Keratinocyte (primary cell): ENCODE results near the gene HSP90B1. TPM values are rescaled to one million over a fixed set of nuclear protein-coding genes. Genes with fewer than 3 reads are reported as not detected.

Experiments used
- DNase-seq: peaks from one replicate; pipeline ENCODE4 v3.0.0-alpha.2; 2011; ENCODE audit warnings: low read depth, missing footprints, low spot score
- FAIRE-seq: peaks from 2 replicates; lab custom pipeline; 2011; peaks lifted over from hg19 to GRCh38; lab: Jason Lieb, UNC
- H2AFZ ChIP-seq: 2 replicates; pipeline ENCODE4 v1.6.0; 2012; ENCODE audit warnings: low read length, control low read depth, inconsistent platforms; ENCODE audit not compliant: control insufficient read depth
- H3K27ac ChIP-seq: 2 replicates; pipeline ENCODE4 v1.5.1; 2011; ENCODE audit warnings: low read length; ENCODE audit not compliant: control insufficient read depth, insufficient read depth
- H3K27me3 ChIP-seq: 3 replicates; pipeline ENCODE4 v1.6.0; 2011; ENCODE audit warnings: low read length; ENCODE audit not compliant: control insufficient read depth, insufficient read depth; ENCODE audit errors: extremely low read depth
- H3K36me3 ChIP-seq, 2 experiments: 2 replicates in 1 of 2; 3 replicates in 1 of 2; pipeline ENCODE4 v1.5.1; 2011; ENCODE audit warnings: low read length in 2 of 2, mild to moderate bottlenecking in 1 of 2; ENCODE audit not compliant: control insufficient read depth in 2 of 2, insufficient read depth in 2 of 2; ENCODE audit errors: extremely low read depth in 1 of 2
- H3K4me1 ChIP-seq: 3 replicates; pipeline ENCODE4 v1.5.1; 2011; ENCODE audit warnings: low read length; ENCODE audit not compliant: control insufficient read depth, insufficient read depth; ENCODE audit errors: extremely low read depth
- H3K4me2 ChIP-seq: 3 replicates; pipeline ENCODE4 v1.6.0; 2011; ENCODE audit warnings: low read depth, low read length; ENCODE audit not compliant: control insufficient read depth, insufficient read depth; ENCODE audit errors: extremely low read depth
- H3K4me3 ChIP-seq, 3 experiments: fragments of 200-600 bp in 1 of 3; sonication (generic) in 1 of 3; 2 replicates in 2 of 3; 3 replicates in 1 of 3; pipeline ENCODE4 v1.5.1; 2011 to 2016; ENCODE audit warnings: low read length in 3 of 3, mild to moderate bottlenecking in 3 of 3, control low read depth in 2 of 3, inconsistent platforms in 1 of 3, low read depth in 1 of 3, mixed read lengths in 1 of 3, mixed run types in 1 of 3, moderate library complexity in 1 of 3; ENCODE audit not compliant: control insufficient read depth in 2 of 3, insufficient read depth in 2 of 3; ENCODE audit errors: extremely low read depth in 1 of 3
- H3K79me2 ChIP-seq: 2 replicates; pipeline ENCODE4 v1.6.0; 2012; ENCODE audit warnings: low read length; ENCODE audit not compliant: control insufficient read depth, insufficient read depth
- H3K9ac ChIP-seq: 3 replicates; pipeline ENCODE4 v1.6.0; 2011; ENCODE audit warnings: low read length; ENCODE audit not compliant: control insufficient read depth, insufficient read depth; ENCODE audit errors: extremely low read depth
- H3K9me1 ChIP-seq: 3 replicates; pipeline ENCODE4 v1.6.0; 2011; ENCODE audit warnings: low read length; ENCODE audit not compliant: control insufficient read depth, insufficient read depth; ENCODE audit errors: extremely low read depth
- H3K9me3 ChIP-seq: 2 replicates; pipeline ENCODE4 v1.5.1; 2012; ENCODE audit warnings: low read depth, low read length; ENCODE audit not compliant: control insufficient read depth
- H4K20me1 ChIP-seq: 3 replicates; pipeline ENCODE4 v1.6.0; 2011; ENCODE audit warnings: low read length; ENCODE audit not compliant: control insufficient read depth, insufficient read depth; ENCODE audit errors: extremely low read depth
- CTCF ChIP-seq, 3 experiments: IDR thresholded peaks in 1 of 3; conservative IDR thresholded peaks in 1 of 3; optimal IDR thresholded peaks in 1 of 3; 2 replicates in 2 of 3; 3 replicates in 1 of 3; pipeline versions ENCODE3 to v1.5.1; 2011; ENCODE audit warnings: low read length in 3 of 3, mild to moderate bottlenecking in 3 of 3, moderate library complexity in 2 of 3, control low read depth in 1 of 3, inconsistent platforms in 1 of 3; ENCODE audit not compliant: insufficient read depth in 2 of 3; ENCODE audit errors: extremely low read depth in 1 of 3
- EZH2 ChIP-seq: IDR thresholded peaks from one replicate; pipeline ENCODE4 v1.6.1; 2012; ENCODE audit warnings: inconsistent platforms, mild to moderate bottlenecking, low read length, moderate library complexity
- dilution Hi-C: fragments of 300-500 bp; cut with MboI; formaldehyde crosslinking; loops from one replicate; pipeline ENCODE4 v1.7.0; 2020; ENCODE audit warnings: low sequenced_read_pairs; ENCODE audit not compliant: extremely low pct_ligation_motif_present
- polyA minus RNA-seq, 3 experiments: library from RNA; depleted of rRNA, polyadenylated mRNA; stranded (reverse); fragments of >200 nt; gene quantifications; 1 replicate in 1 of 3; 2 replicates in 1 of 3; 3 replicates in 1 of 3; pipeline ENCODE4 v1.2.3, GENCODE V29; 2011
- polyA plus RNA-seq, 5 experiments: library from polyadenylated mRNA; depleted of rRNA in 3 of 5; stranded (reverse) in 3 of 5; stranded (forward) in 1 of 5; unstranded in 1 of 5; fragments of >200 nt; gene quantifications; 1 replicate in 1 of 5; 2 replicates in 3 of 5; 3 replicates in 1 of 5; pipeline versions ENCODE4 v1.2.1 to v1.2.3, GENCODE V29; 2011 to 2012; ENCODE audit warnings: missing spikeins in 2 of 5, low read depth in 1 of 5, low replicate concordance in 1 of 5

The HSP90B1 gene
- polyA plus RNA-seq (447 to 954 TPM (median 865 TPM) in 3 replicates), polyA minus RNA-seq (104 to 371 TPM (median 154 TPM) in 3 replicates)
- 3,505 TPM for polyA plus RNA-seq (2011; ENCODE audit: low read depth)
- 228 and 323 TPM in 2 replicates for polyA plus RNA-seq (2011; cell fraction: cytosol; rRNA removed)
- 1,027 and 1,573 TPM in 2 replicates for polyA plus RNA-seq (2011; cell fraction: nucleus; rRNA removed)
- 425 and 912 TPM in 2 replicates for polyA plus RNA-seq (2012; ENCODE audit: low replicate concordance)
- polyA minus RNA-seq (2011; cell fraction: cytosol; rRNA and poly(A)+ RNA removed) = 166 TPM
- 332 and 608 TPM in 2 replicates for polyA minus RNA-seq (2011; cell fraction: nucleus; rRNA and poly(A)+ RNA removed)

- peak within 1 kb of the TSS; percentile 98 for H3K9ac ChIP-seq
- H3K4me1 ChIP-seq = peaks cover 24% of the 10 kb centered on the region
- H3K4me3 ChIP-seq = peak within 1 kb of the TSS; percentile 81 to 94 (median 83)
- peak within 1 kb of the TSS; percentile 92 for H3K27ac ChIP-seq
- dilution Hi-C loops = no loop called here
- H4K20me1 ChIP-seq = peaks cover 14% of the 10 kb centered on the region
- no peaks in the 10 kb centered on the region for H3K27me3 ChIP-seq
- peak; percentile 99 for DNase-seq
- peaks cover 48% of the 10 kb centered on the region for H3K79me2 ChIP-seq
- H3K9me1 ChIP-seq = no peaks in the 10 kb centered on the region
- TF ChIP-seq EZH2 (no peak), CTCF (optimal IDR thresholded peaks at IDR 0.05 in 1 of 3, IDR thresholded peaks at IDR 0.05 in 1 of 3, conservative IDR thresholded peaks at IDR 0.05 in 1 of 3; ENCODE audit: extremely low read depth in 1 of 3, insufficient read depth in 2 of 3, low read length in 3 of 3) (no peak)
- peaks cover 12 to 22% of the 10 kb centered on the region in 2 experiments for H3K36me3 ChIP-seq
- H2AFZ ChIP-seq = peak within 1 kb of the TSS; percentile 95
- peak; percentile 83 for FAIRE-seq
- H3K4me2 ChIP-seq = peak within 1 kb of the TSS; percentile 84
- H3K9me3 ChIP-seq = no peaks in the 10 kb centered on the region
Measured at GRCh38 chr12:103930034-103930786, at the start of gene HSP90B1. Gene HSP90B1, plus strand, starts transcription at chr12:103930410. Its CDS starts 106 bp downstream, at chr12:103930516.

GRCh38 chr12:103881261-103881660, 48.9 kb upstream of the HSP90B1 start:
- peak overlapping the region; percentile 7 for H3K4me2 ChIP-seq
- H3K79me2 ChIP-seq = no peaks in the 10 kb centered on the region
- DNase-seq = no peak
- no peak overlapping the region for H3K4me3 ChIP-seq
- dilution Hi-C loops = no loop called here
- H3K9me1 ChIP-seq = no peaks in the 10 kb centered on the region
- TF ChIP-seq EZH2 (no peak), CTCF (optimal IDR thresholded peaks at IDR 0.05 in 1 of 3, IDR thresholded peaks at IDR 0.05 in 1 of 3, conservative IDR thresholded peaks at IDR 0.05 in 1 of 3; ENCODE audit: extremely low read depth in 1 of 3, insufficient read depth in 2 of 3, low read length in 3 of 3) (no peak)
- no peaks in the 10 kb centered on the region for H4K20me1 ChIP-seq
- H3K9ac ChIP-seq = peak overlapping the region; percentile 9
- peak; percentile 67 for FAIRE-seq
- H3K4me1 ChIP-seq = peaks cover 34% of the 10 kb centered on the region
- H2AFZ ChIP-seq = peak overlapping the region; percentile 8
- no peaks in the 10 kb centered on the region for H3K36me3 ChIP-seq
- no peaks in the 10 kb centered on the region for H3K9me3 ChIP-seq
- H3K27ac ChIP-seq = peak overlapping the region; percentile 77
- H3K27me3 ChIP-seq = no peaks in the 10 kb centered on the region
